ENCODE results near the gene COLGALT1. TPM values are rescaled to one million over a fixed set of nuclear protein-coding genes. Genes with fewer than 3 reads are reported as not detected.

The COLGALT1 gene
- total RNA-seq, 1 experiment from 2014 or later = 48.5 TPM

DNA sequence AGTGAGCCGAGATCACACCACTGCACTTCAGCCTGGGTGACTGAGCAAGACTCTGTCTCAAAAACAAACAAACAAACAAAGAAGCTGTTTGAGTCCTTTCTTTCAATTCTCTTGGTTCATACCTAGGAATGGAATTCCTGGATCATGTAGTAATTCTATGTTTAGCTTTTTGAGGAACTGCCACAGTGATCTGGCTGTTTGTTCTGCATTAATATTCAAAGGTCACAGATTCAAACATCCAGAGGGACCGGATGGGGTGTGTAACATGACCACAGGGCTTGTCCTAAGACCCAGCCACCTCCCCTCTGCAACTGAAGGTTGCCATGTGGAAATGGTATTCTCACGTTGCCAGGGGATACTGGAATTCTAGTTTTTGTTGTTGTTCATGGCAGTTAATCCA, 10.2 kb downstream of the COLGALT1 start:
- Histone ChIP-seq H2AK5ac (ENCODE audit: insufficient read length, low read length) (no peak overlapping the region), H3K18ac (ENCODE audit: insufficient read length, low read depth, low read length) (no peak overlapping the region), H3K4me2 (ENCODE audit: insufficient read depth, insufficient read length, low read length) (no peak overlapping the region), H3K79me2 (ENCODE audit: insufficient read depth, low read length) (no peaks in the 10 kb centered on the region; the same call in 1 of the 2 replicates), H2BK15ac (ENCODE audit: low read depth, low read length) (no peak overlapping the region), H3K4ac (ENCODE audit: low read depth, low read length) (no peak overlapping the region), H3K79me1 (ENCODE audit: insufficient read depth, low read depth, low read length, poor library complexity, severe bottlenecking) (no peaks in the 10 kb centered on the region), H2BK12ac (ENCODE audit: insufficient read length, low read depth, low read length) (no peak overlapping the region), H3K9ac (ENCODE audit: extremely low read depth, insufficient read length, low read length) (no peak overlapping the region), H3K4me1 (ENCODE audit: insufficient read depth, low read length) (no peaks in the 10 kb centered on the region), H2AFZ (ENCODE audit: low read length) (no peak overlapping the region), H3K56ac (ENCODE audit: insufficient read length, low read depth, low read length) (no peak overlapping the region), H3K23ac (ENCODE audit: insufficient read length, low read depth, low read length) (no peak overlapping the region), H4K8ac (replicated peaks; ENCODE audit: insufficient read length, low read depth, low read length) (no peak overlapping the region), H2BK120ac (ENCODE audit: low read depth, low read length, poor library complexity, severe bottlenecking) (no peak overlapping the region), H3K9me3 (ENCODE audit: control insufficient read depth, low read depth, low read length) (no peaks in the 10 kb centered on the region), H2BK20ac (ENCODE audit: low read depth, low read length, poor library complexity, severe bottlenecking) (no peak overlapping the region), H3K27ac (ENCODE audit: insufficient read length, low read depth, low read length) (no peak overlapping the region), H3T11ph (ENCODE audit: low read length) (no peak overlapping the region), H4K20me1 (ENCODE audit: control insufficient read depth, insufficient read depth, insufficient read length) (no peaks in the 10 kb centered on the region), H3K27me3 (ENCODE audit: insufficient read depth, low read length) (no peaks in the 10 kb centered on the region), H2BK5ac (ENCODE audit: insufficient read length, low read length) (no peak overlapping the region), H3K14ac (ENCODE audit: insufficient read depth, low read length) (no peak overlapping the region), H4K5ac (ENCODE audit: insufficient read length, low read depth, low read length) (no peak overlapping the region), H3K23me2 (ENCODE audit: insufficient read length, low read depth, low read length, poor library complexity, severe bottlenecking) (no peaks in the 10 kb centered on the region), H4K91ac (ENCODE audit: insufficient read length, low read depth, low read length) (no peak overlapping the region)
- H3K27me3 Mint-ChIP-seq (ENCODE audit: low read depth) = no peaks in the 10 kb centered on the region
- no peak overlapping the region for H3K4me3 Mint-ChIP-seq
- H3K36me3 Mint-ChIP-seq (ENCODE audit: insufficient read depth in 1 of 3, low read depth in 3 of 3) = peaks cover 8 to 35% (median 34%) of the 10 kb centered on the region in 3 experiments; a peak in 6 of 7 replicates
- no peaks in the 10 kb centered on the region for H3K9me3 Mint-ChIP-seq
- H3K4me1 Mint-ChIP-seq = no peaks in the 10 kb centered on the region
- H3K27ac Mint-ChIP-seq = no peak overlapping the region
- DNase-seq = no peak
- TF ChIP-seq, protein P1, sequence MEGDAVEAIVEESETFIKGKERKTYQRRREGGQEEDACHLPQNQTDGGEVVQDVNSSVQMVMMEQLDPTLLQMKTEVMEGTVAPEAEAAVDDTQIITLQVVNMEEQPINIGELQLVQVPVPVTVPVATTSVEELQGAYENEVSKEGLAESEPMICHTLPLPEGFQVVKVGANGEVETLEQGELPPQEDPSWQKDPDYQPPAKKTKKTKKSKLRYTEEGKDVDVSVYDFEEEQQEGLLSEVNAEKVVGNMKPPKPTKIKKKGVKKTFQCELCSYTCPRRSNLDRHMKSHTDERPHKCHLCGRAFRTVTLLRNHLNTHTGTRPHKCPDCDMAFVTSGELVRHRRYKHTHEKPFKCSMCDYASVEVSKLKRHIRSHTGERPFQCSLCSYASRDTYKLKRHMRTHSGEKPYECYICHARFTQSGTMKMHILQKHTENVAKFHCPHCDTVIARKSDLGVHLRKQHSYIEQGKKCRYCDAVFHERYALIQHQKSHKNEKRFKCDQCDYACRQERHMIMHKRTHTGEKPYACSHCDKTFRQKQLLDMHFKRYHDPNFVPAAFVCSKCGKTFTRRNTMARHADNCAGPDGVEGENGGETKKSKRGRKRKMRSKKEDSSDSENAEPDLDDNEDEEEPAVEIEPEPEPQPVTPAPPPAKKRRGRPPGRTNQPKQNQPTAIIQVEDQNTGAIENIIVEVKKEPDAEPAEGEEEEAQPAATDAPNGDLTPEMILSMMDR (conservative IDR thresholded peaks at IDR 0.05) = no peak
- no CpG with 5 or more reads among the region's 3 CpGs for WGBS (ENCODE audit: extremely low coverage, insufficient read length, low lambda C conversion rate)
